ENCODE data around the gene RIT1. TPM values are rescaled to one million over a fixed set of nuclear protein-coding genes. Genes with fewer than 3 reads are reported as not detected.

RIT1 gene
- total and polyA plus RNA-seq, 2 of the 8 experiments (the other 6 are each of a cell fraction or from before 2014, with no cell fraction given), result 25.3 to 26.8 TPM

Small RNAs within 50 kb of the gene (microRNA-seq; reads per million reads assigned to microRNA genes)
- 0 reads per million in 2 experiments for gene MIR6738 (ENCODE audit: borderline microRNAs expressed in 2 of 2, borderline number of aligned reads in 2 of 2, borderline replicate concordance in 1 of 2)

Small RNAs within 50 kb of the gene (small RNA-seq; reads per million reads assigned to genes)
- gene MIR6738 (ENCODE audit: insufficient read depth) (0.69 reads per million), gene RF00015 (ENCODE audit: insufficient read depth) (not detected), gene SCARNA4 (ENCODE audit: insufficient read depth) (not detected), gene SNORA80E (ENCODE audit: insufficient read depth) (22.8 reads per million, percentile 93 among the genes with 10 or more reads in this experiment)

Other genes with a start within 250 kb of the RIT1 start
- 44.2 and 46.1 TPM in 2 replicates for gene YY1AP1, start 222.6 kb downstream of the RIT1 start, total RNA-seq (2021; fragmentation: NEBNext Ultra II Directional; extraction: Animal tissue kit (Norgen Biotek cat#: 25700))
- gene YY1AP1, start 222.6 kb downstream of the RIT1 start, polyA plus RNA-seq (2011; rRNA removed), result 44.8 and 48.6 TPM in 2 replicates
- 87.1 and 91.6 TPM in 2 replicates for gene DAP3, start 222.3 kb downstream of the RIT1 start, total RNA-seq (2021; fragmentation: NEBNext Ultra II Directional; extraction: Animal tissue kit (Norgen Biotek cat#: 25700))
- gene DAP3, start 222.3 kb downstream of the RIT1 start, polyA plus RNA-seq (2011; rRNA removed), result 66.3 and 71.4 TPM in 2 replicates
- gene GON4L, start 54.1 kb downstream of the RIT1 start, total RNA-seq (2021; fragmentation: NEBNext Ultra II Directional; extraction: Animal tissue kit (Norgen Biotek cat#: 25700)), result 52.1 and 52.9 TPM in 2 replicates
- 25.7 and 26.2 TPM in 2 replicates for gene GON4L, start 54.1 kb downstream of the RIT1 start, polyA plus RNA-seq (2011; rRNA removed)
- 9.6 and 9.7 TPM in 2 replicates for gene SYT11, start 51.8 kb downstream of the RIT1 start, total RNA-seq (2021; fragmentation: NEBNext Ultra II Directional; extraction: Animal tissue kit (Norgen Biotek cat#: 25700))
- gene SYT11, start 51.8 kb downstream of the RIT1 start, polyA plus RNA-seq (2011; rRNA removed), result 6.1 and 7.2 TPM in 2 replicates
- gene KHDC4, start 23.1 kb upstream of the RIT1 start, total RNA-seq (2021; fragmentation: NEBNext Ultra II Directional; extraction: Animal tissue kit (Norgen Biotek cat#: 25700)), result 53.4 and 56.6 TPM in 2 replicates
- 59.9 and 81.1 TPM in 2 replicates for gene KHDC4, start 23.1 kb upstream of the RIT1 start, polyA plus RNA-seq (2011; rRNA removed)
- not detected in 2 replicates for gene RXFP4, start 30.3 kb upstream of the RIT1 start, total RNA-seq (2021; fragmentation: NEBNext Ultra II Directional; extraction: Animal tissue kit (Norgen Biotek cat#: 25700))
- gene RXFP4, start 30.3 kb upstream of the RIT1 start, polyA plus RNA-seq (2011; rRNA removed), result 0.09 TPM in 1 of 2 replicates, not detected in the other
- gene ARHGEF2, start 67.2 kb upstream of the RIT1 start, total RNA-seq (2021; fragmentation: NEBNext Ultra II Directional; extraction: Animal tissue kit (Norgen Biotek cat#: 25700)), result 68.3 and 80.5 TPM in 2 replicates
- gene ARHGEF2, start 67.2 kb upstream of the RIT1 start, polyA plus RNA-seq (2011; rRNA removed), result 42.7 and 55.0 TPM in 2 replicates
- 190 and 196 TPM in 2 replicates for gene SSR2, start 109.6 kb upstream of the RIT1 start, total RNA-seq (2021; fragmentation: NEBNext Ultra II Directional; extraction: Animal tissue kit (Norgen Biotek cat#: 25700))
- gene SSR2, start 109.6 kb upstream of the RIT1 start, polyA plus RNA-seq (2011; rRNA removed), result 411 and 648 TPM in 2 replicates
- gene UBQLN4, start 142.4 kb upstream of the RIT1 start, total RNA-seq (2021; fragmentation: NEBNext Ultra II Directional; extraction: Animal tissue kit (Norgen Biotek cat#: 25700)), result 37.7 and 39.8 TPM in 2 replicates
- 47.8 and 52.0 TPM in 2 replicates for gene UBQLN4, start 142.4 kb upstream of the RIT1 start, polyA plus RNA-seq (2011; rRNA removed)
- 50.5 and 54.7 TPM in 2 replicates for gene LAMTOR2, start 143.4 kb upstream of the RIT1 start, total RNA-seq (2021; fragmentation: NEBNext Ultra II Directional; extraction: Animal tissue kit (Norgen Biotek cat#: 25700))
- 122 and 131 TPM in 2 replicates for gene LAMTOR2, start 143.4 kb upstream of the RIT1 start, polyA plus RNA-seq (2011; rRNA removed)
- 34.8 and 38.5 TPM in 2 replicates for gene RAB25, start 149.8 kb upstream of the RIT1 start, total RNA-seq (2021; fragmentation: NEBNext Ultra II Directional; extraction: Animal tissue kit (Norgen Biotek cat#: 25700))
- gene RAB25, start 149.8 kb upstream of the RIT1 start, polyA plus RNA-seq (2011; rRNA removed), result 98.2 and 117 TPM in 2 replicates
- 52.4 and 54.7 TPM in 2 replicates for gene MEX3A, start 171.1 kb upstream of the RIT1 start, total RNA-seq (2021; fragmentation: NEBNext Ultra II Directional; extraction: Animal tissue kit (Norgen Biotek cat#: 25700))
- gene MEX3A, start 171.1 kb upstream of the RIT1 start, polyA plus RNA-seq (2011; rRNA removed), result 34.1 and 43.5 TPM in 2 replicates
- 46.8 and 48.0 TPM in 2 replicates for gene LMNA, start 203.4 kb upstream of the RIT1 start, total RNA-seq (2021; fragmentation: NEBNext Ultra II Directional; extraction: Animal tissue kit (Norgen Biotek cat#: 25700))
- gene LMNA, start 203.4 kb upstream of the RIT1 start, polyA plus RNA-seq (2011; rRNA removed), result 25.8 and 38.3 TPM in 2 replicates
- 5.9 and 7.3 TPM in 2 replicates for gene SEMA4A, start 242.2 kb upstream of the RIT1 start, total RNA-seq (2021; fragmentation: NEBNext Ultra II Directional; extraction: Animal tissue kit (Norgen Biotek cat#: 25700))
- 10.6 and 12.0 TPM in 2 replicates for gene SEMA4A, start 242.2 kb upstream of the RIT1 start, polyA plus RNA-seq (2011; rRNA removed)